Right atrium auricular region (tissue), 2 donors: ENCODE measurements around the gene C1QBP. TPM values are rescaled to one million over a fixed set of nuclear protein-coding genes. Genes with fewer than 3 reads are reported as not detected.
A peak's percentile ranks its signal among the peaks of the same experiment; 100 is the strongest.

Source experiments
- DNase-seq: peaks from one replicate; pipeline ENCODE4 v3.0.0-alpha.2; 2019; ENCODE audit warnings: low spot score
- H3K27ac ChIP-seq, 2 donors: fragments of 200-600 bp; sonication (generic); 1 replicate in 1 of 2; 2 replicates in 1 of 2; pipeline ENCODE4 v1.5.1; 2016 to 2019
- H3K27me3 ChIP-seq, 2 donors: fragments of 200-600 bp; sonication (generic); one replicate each; pipeline versions ENCODE4 v1.5.1 to v1.6.0; 2017 to 2019
- H3K36me3 ChIP-seq: fragments of 200-600 bp; sonication (generic); one replicate; pipeline ENCODE4 v1.5.1; 2016
- H3K4me1 ChIP-seq, 2 donors: fragments of 200-600 bp; sonication (generic); one replicate each; pipeline versions ENCODE4 v1.5.1 to v1.6.0; 2017 to 2019
- H3K4me3 ChIP-seq, 2 donors: fragments of 200-600 bp; sonication (generic); 1 replicate in 1 of 2; 2 replicates in 1 of 2; pipeline ENCODE4 v1.5.1; 2017 to 2019; ENCODE audit warnings: mild to moderate bottlenecking in 1 of 2, moderate library complexity in 1 of 2
- H3K9me3 ChIP-seq, 2 donors: fragments of 200-600 bp; sonication (generic); one replicate each; pipeline ENCODE4 v1.5.1; 2019
- total RNA-seq, 2 donors: library from RNA; depleted of rRNA; stranded (reverse); fragments of >200 nt; gene quantifications; one replicate each; pipeline ENCODE4 v1.1.0, GENCODE V29; 2016
- TF ChIP-seq, protein P1 (sequence below), 2 donors: fragments of 200-600 bp; sonication (generic); IDR thresholded peaks; one replicate each; pipeline ENCODE4 v1.5.1; 2019; ENCODE audit warnings: antibody characterized with exemption in 2 of 2

C1QBP gene, protein sequence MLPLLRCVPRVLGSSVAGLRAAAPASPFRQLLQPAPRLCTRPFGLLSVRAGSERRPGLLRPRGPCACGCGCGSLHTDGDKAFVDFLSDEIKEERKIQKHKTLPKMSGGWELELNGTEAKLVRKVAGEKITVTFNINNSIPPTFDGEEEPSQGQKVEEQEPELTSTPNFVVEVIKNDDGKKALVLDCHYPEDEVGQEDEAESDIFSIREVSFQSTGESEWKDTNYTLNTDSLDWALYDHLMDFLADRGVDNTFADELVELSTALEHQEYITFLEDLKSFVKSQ
- total RNA-seq, result 100 to 1,000 TPM in 1 of 2 donors, 10 to 100 TPM in 1; 82.8 to 126 TPM

DNA sequence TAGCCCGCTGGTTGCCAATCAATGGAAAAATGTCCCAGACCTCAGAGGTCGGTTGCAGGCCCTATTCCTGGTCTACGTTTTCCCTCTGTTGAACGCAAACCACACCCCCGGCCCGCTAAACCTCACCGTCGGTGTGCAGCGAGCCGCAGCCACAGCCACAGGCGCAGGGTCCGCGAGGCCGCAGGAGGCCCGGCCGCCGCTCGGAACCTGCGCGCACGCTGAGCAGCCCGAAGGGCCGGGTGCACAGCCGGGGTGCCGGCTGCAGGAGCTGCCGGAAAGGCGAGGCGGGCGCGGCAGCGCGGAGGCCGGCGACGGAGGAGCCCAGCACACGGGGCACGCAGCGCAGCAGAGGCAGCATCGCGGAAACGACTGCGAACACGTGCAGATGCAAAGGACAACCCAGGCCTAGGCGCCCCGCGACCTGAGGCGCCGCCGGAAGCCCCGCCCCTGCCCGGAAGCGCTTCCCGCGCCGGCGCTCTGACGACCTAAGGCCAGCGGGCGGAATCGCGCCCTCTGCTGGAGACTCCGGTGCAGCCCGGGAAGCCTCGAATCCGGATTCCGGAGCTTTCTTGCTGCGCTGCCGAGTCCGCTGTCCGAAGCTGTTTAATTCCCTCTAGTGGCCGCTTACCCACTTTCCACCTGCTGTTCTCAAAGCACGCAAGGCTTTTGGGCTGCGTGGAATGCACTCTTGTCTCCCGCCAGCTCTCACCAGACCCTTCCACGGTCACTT, at the start of gene C1QBP:
C1QBP (minus strand) TSS at position 440 of the 730 bp plus-strand sequence; CDS start at position 358, 82 bp downstream.
- Histone ChIP-seq H3K4me1 (peaks cover 0 to 17% of the 10 kb centered on the region in 2 donors), H3K27me3 (no peaks in the 10 kb centered on the region), H3K36me3 (peaks cover 29% of the 10 kb centered on the region), H3K27ac (peak within 1 kb of the TSS; percentile 67 to 70), H3K4me3 (peak within 1 kb of the TSS; percentile 79 to 84), H3K9me3 (no peaks in the 10 kb centered on the region)
- TF ChIP-seq, protein P1, sequence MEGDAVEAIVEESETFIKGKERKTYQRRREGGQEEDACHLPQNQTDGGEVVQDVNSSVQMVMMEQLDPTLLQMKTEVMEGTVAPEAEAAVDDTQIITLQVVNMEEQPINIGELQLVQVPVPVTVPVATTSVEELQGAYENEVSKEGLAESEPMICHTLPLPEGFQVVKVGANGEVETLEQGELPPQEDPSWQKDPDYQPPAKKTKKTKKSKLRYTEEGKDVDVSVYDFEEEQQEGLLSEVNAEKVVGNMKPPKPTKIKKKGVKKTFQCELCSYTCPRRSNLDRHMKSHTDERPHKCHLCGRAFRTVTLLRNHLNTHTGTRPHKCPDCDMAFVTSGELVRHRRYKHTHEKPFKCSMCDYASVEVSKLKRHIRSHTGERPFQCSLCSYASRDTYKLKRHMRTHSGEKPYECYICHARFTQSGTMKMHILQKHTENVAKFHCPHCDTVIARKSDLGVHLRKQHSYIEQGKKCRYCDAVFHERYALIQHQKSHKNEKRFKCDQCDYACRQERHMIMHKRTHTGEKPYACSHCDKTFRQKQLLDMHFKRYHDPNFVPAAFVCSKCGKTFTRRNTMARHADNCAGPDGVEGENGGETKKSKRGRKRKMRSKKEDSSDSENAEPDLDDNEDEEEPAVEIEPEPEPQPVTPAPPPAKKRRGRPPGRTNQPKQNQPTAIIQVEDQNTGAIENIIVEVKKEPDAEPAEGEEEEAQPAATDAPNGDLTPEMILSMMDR (IDR thresholded peaks at IDR 0.05), result peak; percentile 99
- peak; percentile 91 for DNase-seq

DNA sequence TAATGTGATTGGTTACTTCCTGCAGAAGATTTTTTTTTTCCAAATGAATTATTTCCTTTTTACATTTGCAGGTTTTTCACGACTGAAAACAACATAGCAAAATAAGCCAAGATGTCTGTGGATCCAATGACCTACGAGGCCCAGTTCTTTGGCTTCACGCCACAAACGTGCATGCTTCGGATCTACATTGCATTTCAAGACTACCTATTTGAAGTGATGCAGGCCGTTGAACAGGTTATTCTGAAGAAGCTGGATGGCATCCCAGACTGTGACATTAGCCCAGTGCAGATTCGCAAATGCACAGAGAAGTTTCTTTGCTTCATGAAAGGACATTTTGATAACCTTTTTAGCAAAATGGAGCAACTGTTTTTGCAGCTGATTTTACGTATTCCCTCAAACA, 49.8 kb upstream of the C1QBP start:
- peaks cover 0 to 30% of the 10 kb centered on the region in 2 donors for H3K4me1 ChIP-seq
- no peak for DNase-seq
- H3K27me3 ChIP-seq, result no peaks in the 10 kb centered on the region
- peaks cover 27% of the 10 kb centered on the region for H3K36me3 ChIP-seq
- TF ChIP-seq, protein P1 (IDR thresholded peaks at IDR 0.05), result no peak
- H3K27ac ChIP-seq, result no peak overlapping the region
- no peaks in the 10 kb centered on the region for H3K9me3 ChIP-seq
- no peak overlapping the region for H3K4me3 ChIP-seq

DNA sequence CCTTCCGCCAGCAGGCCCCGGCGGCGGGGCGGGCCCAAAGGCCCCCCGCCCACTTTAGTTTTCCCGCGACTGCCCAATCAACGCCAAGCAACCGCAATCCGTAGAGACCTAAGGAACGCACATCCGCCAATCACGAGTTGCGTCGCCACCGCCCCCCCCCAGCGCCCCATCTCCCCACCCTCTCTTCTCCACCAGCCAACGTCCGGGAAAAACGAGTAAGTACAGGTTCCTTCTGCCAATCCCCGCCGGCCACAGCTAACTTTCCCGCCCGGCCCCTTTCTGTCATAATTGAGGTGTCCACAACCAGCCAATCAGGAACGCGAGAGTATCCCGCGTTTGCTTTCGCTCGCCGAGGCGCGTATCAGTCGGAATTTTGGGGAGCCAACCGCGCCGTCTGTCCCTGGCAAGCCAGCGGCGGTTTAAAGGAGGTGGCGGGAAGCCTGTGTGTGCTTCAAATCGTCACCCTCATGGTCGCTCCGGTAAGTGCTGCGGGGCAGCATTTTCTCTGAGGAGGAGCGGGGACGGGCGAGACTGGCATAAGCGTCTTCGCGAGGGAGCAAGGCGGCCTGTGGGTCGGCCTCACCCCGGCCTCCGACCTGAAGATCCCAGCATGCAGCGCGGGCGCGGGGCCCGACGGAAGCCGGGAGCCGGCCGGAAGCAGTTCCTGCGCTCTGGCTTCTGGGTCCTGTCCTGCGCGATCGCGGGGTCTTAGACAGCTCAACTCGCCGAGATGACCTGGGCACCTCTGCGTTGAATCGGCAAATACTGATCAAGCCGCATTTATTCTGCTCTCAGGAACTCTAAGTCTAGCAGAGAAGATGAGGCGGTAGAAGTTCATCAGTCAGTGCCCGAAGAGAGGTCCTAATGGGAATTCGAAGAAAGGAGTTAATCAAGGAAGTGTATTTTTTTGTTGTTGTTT, 47.5 kb upstream of the C1QBP start, which contains the start of gene MIS12:
MIS12 (plus strand) TSS at position 361 of the 919 bp plus-strand sequence. CDS start 2,297 bp downstream, outside the sequence.
- Histone ChIP-seq H3K27me3 (no peaks in the 10 kb centered on the region), H3K4me1 (peaks cover 0 to 30% of the 10 kb centered on the region in 2 donors), H3K9me3 (no peaks in the 10 kb centered on the region), H3K27ac (peak within 1 kb of the TSS; percentile 99), H3K36me3 (peaks cover 41% of the 10 kb centered on the region), H3K4me3 (peak within 1 kb of the TSS; percentile 89 to 93)
- peak; percentile 100 for DNase-seq
- TF ChIP-seq, protein P1 (IDR thresholded peaks at IDR 0.05), result no peak

DNA sequence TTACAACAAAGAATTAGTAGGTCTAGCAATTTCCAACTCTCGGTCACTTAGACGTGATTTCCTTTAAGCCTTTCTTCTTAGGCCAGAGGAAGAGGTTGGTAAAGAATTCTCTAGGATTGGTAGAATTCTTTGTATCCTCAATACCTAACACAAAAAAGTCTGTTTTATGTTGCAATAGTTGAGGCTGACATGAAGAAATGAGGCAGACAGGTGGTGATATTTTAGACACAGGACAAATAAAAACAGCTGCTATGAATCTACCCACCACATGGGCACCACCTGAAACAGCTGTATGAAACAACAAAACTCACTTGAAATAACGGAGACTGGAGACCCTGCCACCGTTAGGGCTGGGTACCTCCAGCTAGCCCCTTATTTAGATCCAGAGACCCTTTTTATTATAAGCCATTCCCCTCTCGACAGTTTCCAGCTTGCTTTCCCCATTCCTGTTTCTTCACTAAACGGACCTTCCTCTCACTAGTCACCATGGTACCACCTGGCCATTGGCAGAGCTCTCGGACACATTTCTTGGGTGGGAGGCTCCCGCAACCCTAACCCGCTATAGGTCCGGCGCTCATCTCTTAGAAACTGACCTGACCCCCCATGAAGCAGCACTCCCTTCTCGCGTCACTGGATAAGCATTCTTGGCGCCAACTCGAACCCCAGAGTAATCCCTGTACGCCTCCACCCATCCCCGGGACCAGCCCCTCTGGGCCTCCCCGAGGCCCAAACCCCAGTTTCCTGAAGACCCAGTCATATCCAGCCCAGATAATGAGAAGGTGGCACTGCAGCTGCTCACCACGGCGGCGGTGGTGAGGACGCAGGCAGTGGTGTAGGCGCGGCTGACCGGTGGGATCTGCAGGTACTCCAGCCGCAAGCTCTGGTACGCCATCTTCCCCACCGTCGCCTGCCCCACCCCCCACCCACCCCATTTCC, 46.6 kb upstream of the C1QBP start, which contains the start of gene DERL2:
DERL2 (minus strand) TSS at position 909 of the 936 bp plus-strand sequence; CDS start at position 892, 17 bp downstream.
- peaks cover 49% of the 10 kb centered on the region for H3K36me3 ChIP-seq
- no peaks in the 10 kb centered on the region for H3K27me3 ChIP-seq
- H3K4me1 ChIP-seq, result peaks cover 0 to 30% of the 10 kb centered on the region in 2 donors

More for the DNA sequence above, 46.6 kb upstream of the C1QBP start, which contains the start of gene DERL2:
- Histone ChIP-seq H3K27ac (peak within 1 kb of the TSS; percentile 99), H3K4me3 (peak within 1 kb of the TSS; percentile 89 to 93), H3K9me3 (no peaks in the 10 kb centered on the region)
- TF ChIP-seq, protein P1 (IDR thresholded peaks at IDR 0.05), result no peak
- no peak for DNase-seq
